GM21529 (cell line): ENCODE data around the gene KBTBD12.
"Not testable (repeated sequence)": the region's sequence is repeated elsewhere in the genome, so short reads cannot be mapped to it uniquely, and the experiment has no call there.

Source experiments
- ATAC-seq: cut with Tn5 transposase; IDR thresholded peaks from one replicate; pipeline ENCODE4 v1.9.1; 2021; ENCODE audit not compliant: unreplicated experiment

The KBTBD12 gene, protein sequence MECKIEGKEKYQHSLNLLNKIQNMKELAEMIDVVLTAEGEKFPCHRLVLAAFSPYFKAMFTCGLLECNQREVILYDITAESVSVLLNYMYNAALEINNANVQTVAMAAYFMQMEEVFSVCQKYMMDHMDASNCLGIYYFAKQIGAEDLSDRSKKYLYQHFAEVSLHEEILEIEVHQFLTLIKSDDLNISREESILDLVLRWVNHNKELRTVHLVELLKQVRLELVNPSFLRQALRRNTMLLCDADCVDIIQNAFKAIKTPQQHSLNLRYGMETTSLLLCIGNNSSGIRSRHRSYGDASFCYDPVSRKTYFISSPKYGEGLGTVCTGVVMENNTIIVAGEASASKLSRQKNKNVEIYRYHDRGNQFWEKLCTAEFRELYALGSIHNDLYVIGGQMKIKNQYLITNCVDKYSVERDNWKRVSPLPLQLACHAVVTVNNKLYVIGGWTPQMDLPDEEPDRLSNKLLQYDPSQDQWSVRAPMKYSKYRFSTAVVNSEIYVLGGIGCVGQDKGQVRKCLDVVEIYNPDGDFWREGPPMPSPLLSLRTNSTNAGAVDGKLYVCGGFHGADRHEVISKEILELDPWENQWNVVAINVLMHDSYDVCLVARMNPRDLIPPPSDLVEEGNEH

GRCh38 chr3:127915115-127915936 is at the start of gene KBTBD12:
Gene KBTBD12 (plus strand): TSS chr3:127915232. CDS start chr3:127923062, 7,830 bp downstream.
- no peak for ATAC-seq

GRCh38 chr3:127865941-127866340 is 49.1 kb upstream of the KBTBD12 start:
- ATAC-seq = no peak

GRCh38 chr3:127867412-127867811 is 47.6 kb upstream of the KBTBD12 start:
- ATAC-seq = no peak

DNA sequence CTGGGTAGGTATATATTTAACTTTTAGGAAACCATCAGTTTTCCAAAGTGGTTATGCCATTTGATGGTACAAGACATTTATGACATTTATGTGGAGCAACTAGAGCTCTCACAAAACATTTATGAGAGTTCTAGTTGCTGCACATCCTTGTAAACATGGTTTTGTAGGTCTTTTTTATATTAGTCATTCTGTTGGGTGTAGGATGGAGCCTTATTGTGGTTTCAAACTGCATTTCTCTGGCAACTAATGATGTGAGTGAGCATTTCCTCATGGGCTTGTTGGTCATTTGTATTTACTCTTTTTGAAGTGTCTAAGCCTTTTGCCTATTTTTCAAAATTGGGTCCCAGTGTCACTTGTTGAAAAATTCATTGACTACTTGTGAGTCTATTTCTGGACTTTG is 47.0 kb upstream of the KBTBD12 start:
- ATAC-seq = no peak

DNA sequence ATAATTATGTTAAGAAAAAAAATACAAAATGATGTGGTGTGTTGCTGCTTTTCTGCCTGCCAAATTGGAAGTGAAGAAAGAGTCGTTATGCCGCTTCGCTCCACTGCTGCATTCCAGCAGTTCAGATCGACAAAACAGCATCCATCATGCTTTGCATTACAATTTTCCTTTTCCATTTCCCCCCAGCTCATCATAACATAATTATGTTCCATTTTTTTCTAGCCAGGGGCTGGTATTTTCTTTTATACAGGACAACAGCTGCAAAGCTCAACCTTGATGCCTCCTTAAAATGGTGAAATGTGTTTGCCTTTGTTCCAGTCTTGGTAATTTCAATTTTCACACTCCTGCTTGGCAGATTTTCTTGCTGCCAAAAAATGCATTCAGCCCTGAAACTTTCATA is 44.9 kb upstream of the KBTBD12 start:
- no peak for ATAC-seq

DNA sequence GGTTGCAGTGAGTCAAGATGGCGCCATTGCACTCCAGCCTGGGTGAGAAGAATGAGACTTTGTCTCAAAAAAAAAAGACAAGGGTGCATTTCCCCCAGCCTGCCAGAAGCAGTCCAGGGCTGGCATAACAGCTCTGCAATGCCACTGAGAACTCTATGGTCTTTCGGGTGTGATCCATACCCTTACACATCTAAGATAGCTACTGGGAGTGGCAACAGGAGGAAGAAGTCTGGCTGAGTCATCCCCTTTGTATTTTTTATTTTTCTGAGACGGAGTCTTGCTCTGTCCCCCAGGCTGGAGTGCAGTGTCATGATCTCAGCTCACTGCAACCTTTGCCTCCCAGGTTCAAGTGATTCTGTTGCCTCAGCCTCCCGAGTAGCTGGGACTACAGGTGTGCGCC is 40.9 kb upstream of the KBTBD12 start:
- ATAC-seq = not testable (repeated sequence)

DNA sequence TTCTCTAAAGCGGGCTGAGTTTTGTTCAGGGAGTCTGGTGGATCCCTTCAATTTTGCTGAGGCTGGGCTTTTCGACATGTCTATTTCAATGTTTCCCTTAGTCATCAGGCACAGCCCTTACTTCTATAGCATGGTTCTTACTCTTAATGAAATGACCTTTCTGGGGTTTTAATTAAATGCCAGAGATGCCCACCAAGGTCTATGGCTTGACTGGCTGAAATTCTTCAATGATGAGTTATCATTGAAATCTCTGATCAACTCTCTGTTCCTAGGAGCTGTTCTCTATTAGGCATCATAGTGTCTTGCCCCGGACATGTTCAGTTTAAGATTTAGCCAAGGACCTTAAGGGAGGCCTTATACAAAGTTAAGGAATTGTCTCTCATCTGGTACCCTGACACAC is 33.4 kb upstream of the KBTBD12 start:
- ATAC-seq = no peak

- no peak for ATAC-seq
Observed at GRCh38 chr3:127884041-127884440, 31.0 kb upstream of the KBTBD12 start.

GRCh38 chr3:127886231-127886955 is 28.6 kb upstream of the KBTBD12 start:
- ATAC-seq = no peak

DNA sequence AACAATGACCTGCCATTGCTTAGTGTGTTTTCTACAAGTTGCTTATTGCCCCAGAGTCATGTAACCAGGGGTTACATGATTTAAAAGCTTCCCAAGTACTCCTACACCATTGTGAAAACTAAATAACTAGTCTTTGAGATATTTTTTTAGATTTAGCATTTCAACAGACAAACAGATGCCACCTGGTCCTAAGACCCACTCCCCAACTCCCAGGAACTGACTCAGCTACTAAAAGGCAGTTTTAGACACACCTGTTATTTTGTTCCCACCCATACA is 28.1 kb upstream of the KBTBD12 start:
- no peak for ATAC-seq

DNA sequence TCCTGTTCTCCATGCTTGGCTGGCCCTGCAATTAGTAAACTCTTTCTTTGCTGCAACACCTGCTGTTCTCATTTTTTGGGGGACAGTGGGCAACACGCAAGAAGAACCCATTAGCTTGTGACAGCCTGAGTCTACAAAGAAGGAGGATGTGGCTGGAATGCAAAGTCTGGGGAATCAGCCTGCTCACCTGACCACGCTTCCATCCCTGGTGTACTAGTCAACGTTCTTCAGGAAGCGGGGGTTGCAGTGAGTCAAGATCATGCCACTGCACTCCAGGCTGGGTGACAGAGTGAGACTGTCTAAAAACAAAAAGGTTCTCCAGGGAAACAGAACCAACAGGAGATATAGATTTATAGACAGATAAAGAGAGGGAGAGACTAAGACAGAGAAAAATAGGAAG is 27.7 kb upstream of the KBTBD12 start:
- no peak for ATAC-seq

DNA sequence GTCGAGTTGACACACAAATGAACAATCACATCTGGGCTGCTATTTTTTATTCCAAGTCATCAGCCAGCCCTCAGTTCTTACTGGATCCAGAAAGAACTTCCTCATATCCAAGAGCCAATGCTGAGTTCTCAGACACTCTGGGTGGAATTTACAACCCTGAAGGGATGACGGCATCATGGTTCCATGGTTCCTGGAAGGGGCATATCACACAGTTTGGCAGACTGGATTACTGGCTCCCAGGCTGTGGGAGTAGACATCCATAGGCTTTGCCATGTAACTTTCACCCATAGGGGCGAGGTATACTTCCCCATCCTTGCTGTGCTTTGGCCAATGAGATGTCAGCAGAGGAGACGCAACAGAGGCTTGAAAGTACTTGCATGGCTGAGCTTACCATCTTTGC is 26.9 kb upstream of the KBTBD12 start:
- no peak for ATAC-seq

DNA sequence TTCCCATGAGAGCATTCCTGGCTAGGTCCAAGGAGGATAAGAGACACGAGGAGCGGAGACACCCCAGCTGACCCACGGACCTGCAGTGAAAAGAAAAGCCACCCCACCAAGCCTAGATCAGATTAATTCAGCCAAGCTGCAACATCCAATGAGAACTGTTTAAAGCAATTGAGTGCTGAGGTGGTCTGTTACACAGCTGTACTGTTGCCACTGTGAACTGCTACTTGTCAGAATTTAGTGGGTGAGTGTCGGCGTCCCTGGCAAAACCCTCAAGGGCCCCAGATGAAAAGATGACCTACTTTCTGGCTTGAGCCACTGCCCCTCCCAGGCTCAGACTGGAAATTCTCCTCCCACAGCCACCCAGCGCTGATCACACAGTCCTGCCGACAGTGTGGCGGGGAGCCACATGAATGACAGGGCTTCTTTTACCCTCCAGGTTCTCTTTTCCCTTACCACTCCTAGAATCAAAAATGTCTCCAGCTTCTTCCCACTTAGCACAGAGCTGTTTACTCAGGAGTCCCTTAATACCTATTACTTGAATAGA is 26.4 kb upstream of the KBTBD12 start:
- ATAC-seq = no peak

GRCh38 chr3:127889461-127889863 is 25.6 kb upstream of the KBTBD12 start:
- no peak for ATAC-seq

GRCh38 chr3:127889976-127890650 is 24.9 kb upstream of the KBTBD12 start:
- no peak for ATAC-seq

DNA sequence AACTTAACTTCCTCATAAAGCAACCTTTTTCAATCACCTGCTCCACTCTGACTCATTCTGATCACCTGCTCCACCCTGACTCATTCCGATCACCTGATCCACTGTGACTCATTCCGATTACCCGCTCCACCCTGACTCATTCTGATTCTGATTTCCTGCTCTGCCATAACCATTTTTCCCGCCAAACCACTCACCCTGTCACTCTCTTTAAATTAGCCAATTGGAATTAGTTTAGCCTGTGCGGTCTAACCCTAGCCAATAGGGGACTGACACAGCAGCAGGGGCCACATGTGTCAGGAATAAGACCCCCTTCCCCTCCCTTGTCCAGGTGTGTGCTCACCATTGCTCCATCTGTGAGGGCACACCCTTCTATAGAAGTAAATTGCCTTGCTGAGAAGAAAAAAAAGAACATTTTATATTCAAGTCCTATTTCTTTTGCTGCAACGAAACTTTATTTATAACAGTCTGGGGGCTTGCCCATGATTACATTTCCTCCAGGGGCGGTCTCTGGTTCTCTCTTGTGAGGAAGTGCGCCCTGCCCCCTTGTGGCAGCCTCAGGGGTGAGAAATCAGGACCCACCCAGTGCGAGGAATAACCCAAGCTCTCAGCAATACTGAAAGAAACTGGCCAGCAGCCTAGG is 24.3 kb upstream of the KBTBD12 start:
- not testable (repeated sequence) for ATAC-seq

- no peak for ATAC-seq
Observed at GRCh38 chr3:127894481-127894880, 20.6 kb upstream of the KBTBD12 start.

GRCh38 chr3:127899200-127899599 is 15.8 kb upstream of the KBTBD12 start:
- no peak for ATAC-seq

GRCh38 chr3:127899766-127900165 is 15.3 kb upstream of the KBTBD12 start:
- ATAC-seq = no peak

DNA sequence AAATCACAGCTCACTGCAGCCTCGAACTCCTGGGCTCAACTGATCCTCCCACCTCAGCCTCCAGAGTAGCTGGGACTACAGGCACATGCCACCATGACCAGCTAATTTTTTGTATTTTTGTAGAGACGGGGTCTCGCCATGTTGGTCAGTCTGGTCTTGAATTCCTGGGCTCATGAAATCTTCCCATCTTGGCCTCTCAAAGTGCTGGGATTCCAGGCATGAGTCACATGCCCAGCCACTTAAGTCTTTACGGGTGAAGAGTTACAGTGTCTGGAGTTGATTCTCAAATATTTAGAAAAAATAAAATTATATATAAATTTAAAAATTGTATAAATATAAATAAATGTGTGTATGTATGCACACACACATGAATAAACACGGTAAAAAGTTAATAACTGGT is 14.5 kb upstream of the KBTBD12 start:
- ATAC-seq = no peak
